HEK293 (cell line): ENCODE results near the gene FOLH1.
"Not testable (repeated sequence)": the region's sequence is repeated elsewhere in the genome, so short reads cannot be mapped to it uniquely, and the experiment has no call there.

ENCODE experiments used
- PRDM1 ChIP-seq: fragments of 450-650 bp; formaldehyde crosslinking; IDR thresholded peaks from 2 replicates; pipeline ENCODE4; 2016; ENCODE audit warnings: missing biosample characterization, missing genetic modification characterization
- ZIC2 ChIP-seq: fragments of 450-650 bp; formaldehyde crosslinking; IDR thresholded peaks from 2 replicates; pipeline ENCODE4 v1.5.1; 2016; ENCODE audit warnings: missing biosample characterization, missing genetic modification characterization
- ZNF146 ChIP-seq: fragments of 450-650 bp; formaldehyde crosslinking; IDR thresholded peaks from 2 replicates; pipeline ENCODE4 v1.5.1; 2016; ENCODE audit warnings: missing biosample characterization, missing genetic modification characterization
- ZNF24 ChIP-seq: fragments of 450-650 bp; formaldehyde crosslinking; IDR thresholded peaks from 2 replicates; pipeline ENCODE4 v1.5.1; 2016; ENCODE audit warnings: missing biosample characterization, missing genetic modification characterization
- ZNF391 ChIP-seq: fragments of 450-650 bp; formaldehyde crosslinking; IDR thresholded peaks from 2 replicates; pipeline ENCODE4 v1.5.1; 2016; ENCODE audit warnings: low read depth, missing biosample characterization, missing genetic modification characterization, borderline replicate concordance
- ZNF670 ChIP-seq: fragments of 450-650 bp; formaldehyde crosslinking; IDR thresholded peaks from 2 replicates; pipeline ENCODE4 v1.5.1; 2016; ENCODE audit warnings: missing biosample characterization, missing genetic modification characterization, low read depth
- TF ChIP-seq, protein P1 (sequence below): fragments of 450-650 bp; formaldehyde crosslinking; IDR thresholded peaks from 2 replicates; pipeline ENCODE4 v1.5.1; 2016; ENCODE audit warnings: missing biosample characterization, missing genetic modification characterization
- TF ChIP-seq, protein P2 (sequence below): fragments of 450-650 bp; formaldehyde crosslinking; IDR thresholded peaks from 2 replicates; pipeline ENCODE4 v1.5.1; 2017; ENCODE audit warnings: missing biosample characterization, missing genetic modification characterization
- TF ChIP-seq, protein P3 (sequence below): fragments of 450-650 bp; formaldehyde crosslinking; IDR thresholded peaks from 2 replicates; pipeline ENCODE4 v1.5.1; 2016; ENCODE audit warnings: missing biosample characterization, missing genetic modification characterization
- TF ChIP-seq, protein P4 (sequence below): fragments of 450-650 bp; formaldehyde crosslinking; IDR thresholded peaks from 2 replicates; pipeline ENCODE4 v1.5.1; 2016; ENCODE audit warnings: missing biosample characterization, missing genetic modification characterization
- TF ChIP-seq, protein P5 (sequence below): fragments of 450-650 bp; formaldehyde crosslinking; IDR thresholded peaks from 2 replicates; pipeline ENCODE4 v1.5.0; 2017; ENCODE audit warnings: missing biosample characterization, missing genetic modification characterization, borderline replicate concordance

DNA sequence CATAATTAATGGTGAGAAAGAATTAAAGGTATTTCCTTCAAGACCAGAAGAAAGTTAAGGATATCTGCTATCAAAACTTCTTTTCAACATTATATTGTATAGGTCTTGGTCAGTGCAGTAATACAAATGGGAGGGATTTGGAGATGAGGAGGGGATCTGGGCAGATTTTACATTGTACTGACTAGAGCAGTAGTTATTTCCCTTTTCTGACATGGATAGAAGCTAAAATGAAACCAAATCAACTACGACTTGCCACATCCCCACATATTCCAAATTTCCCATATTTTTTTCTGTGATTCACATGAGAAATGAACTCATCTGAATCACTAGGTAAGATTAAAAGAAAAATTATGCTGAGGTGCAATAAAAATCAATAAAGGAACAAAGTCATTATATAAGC is 11.6 kb downstream of the FOLH1 start:
- not testable (repeated sequence) for TF ChIP-seq ZNF670 (tag by site-specific recombination); ZIC2 (tag by site-specific recombination); ZNF24 (tag by site-specific recombination); ZNF391; ZNF146 (tag by site-specific recombination); PRDM1 (tag by site-specific recombination)
- TF ChIP-seq, protein P1, sequence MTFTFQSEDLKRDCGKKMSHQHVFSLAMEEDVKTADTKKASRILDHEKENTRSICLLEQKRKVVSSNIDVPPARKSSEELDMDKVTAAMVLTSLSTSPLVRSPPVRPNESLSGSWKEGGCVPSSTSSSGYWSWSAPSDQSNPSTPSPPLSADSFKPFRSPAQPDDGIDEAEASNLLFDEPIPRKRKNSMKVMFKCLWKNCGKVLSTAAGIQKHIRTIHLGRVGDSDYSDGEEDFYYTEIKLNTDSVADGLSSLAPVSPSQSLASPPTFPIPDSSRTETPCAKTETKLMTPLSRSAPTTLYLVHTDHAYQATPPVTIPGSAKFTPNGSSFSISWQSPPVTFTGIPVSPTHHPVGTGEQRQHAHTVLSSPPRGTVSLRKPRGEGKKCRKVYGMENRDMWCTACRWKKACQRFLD (tag by site-specific recombination), result not testable (repeated sequence)
- TF ChIP-seq, protein P2, sequence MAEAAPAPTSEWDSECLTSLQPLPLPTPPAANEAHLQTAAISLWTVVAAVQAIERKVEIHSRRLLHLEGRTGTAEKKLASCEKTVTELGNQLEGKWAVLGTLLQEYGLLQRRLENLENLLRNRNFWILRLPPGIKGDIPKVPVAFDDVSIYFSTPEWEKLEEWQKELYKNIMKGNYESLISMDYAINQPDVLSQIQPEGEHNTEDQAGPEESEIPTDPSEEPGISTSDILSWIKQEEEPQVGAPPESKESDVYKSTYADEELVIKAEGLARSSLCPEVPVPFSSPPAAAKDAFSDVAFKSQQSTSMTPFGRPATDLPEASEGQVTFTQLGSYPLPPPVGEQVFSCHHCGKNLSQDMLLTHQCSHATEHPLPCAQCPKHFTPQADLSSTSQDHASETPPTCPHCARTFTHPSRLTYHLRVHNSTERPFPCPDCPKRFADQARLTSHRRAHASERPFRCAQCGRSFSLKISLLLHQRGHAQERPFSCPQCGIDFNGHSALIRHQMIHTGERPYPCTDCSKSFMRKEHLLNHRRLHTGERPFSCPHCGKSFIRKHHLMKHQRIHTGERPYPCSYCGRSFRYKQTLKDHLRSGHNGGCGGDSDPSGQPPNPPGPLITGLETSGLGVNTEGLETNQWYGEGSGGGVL (tag by site-specific recombination), result not testable (repeated sequence)
- TF ChIP-seq, protein P3, sequence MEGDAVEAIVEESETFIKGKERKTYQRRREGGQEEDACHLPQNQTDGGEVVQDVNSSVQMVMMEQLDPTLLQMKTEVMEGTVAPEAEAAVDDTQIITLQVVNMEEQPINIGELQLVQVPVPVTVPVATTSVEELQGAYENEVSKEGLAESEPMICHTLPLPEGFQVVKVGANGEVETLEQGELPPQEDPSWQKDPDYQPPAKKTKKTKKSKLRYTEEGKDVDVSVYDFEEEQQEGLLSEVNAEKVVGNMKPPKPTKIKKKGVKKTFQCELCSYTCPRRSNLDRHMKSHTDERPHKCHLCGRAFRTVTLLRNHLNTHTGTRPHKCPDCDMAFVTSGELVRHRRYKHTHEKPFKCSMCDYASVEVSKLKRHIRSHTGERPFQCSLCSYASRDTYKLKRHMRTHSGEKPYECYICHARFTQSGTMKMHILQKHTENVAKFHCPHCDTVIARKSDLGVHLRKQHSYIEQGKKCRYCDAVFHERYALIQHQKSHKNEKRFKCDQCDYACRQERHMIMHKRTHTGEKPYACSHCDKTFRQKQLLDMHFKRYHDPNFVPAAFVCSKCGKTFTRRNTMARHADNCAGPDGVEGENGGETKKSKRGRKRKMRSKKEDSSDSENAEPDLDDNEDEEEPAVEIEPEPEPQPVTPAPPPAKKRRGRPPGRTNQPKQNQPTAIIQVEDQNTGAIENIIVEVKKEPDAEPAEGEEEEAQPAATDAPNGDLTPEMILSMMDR (tag by site-specific recombination), result not testable (repeated sequence)
- TF ChIP-seq, protein P4, sequence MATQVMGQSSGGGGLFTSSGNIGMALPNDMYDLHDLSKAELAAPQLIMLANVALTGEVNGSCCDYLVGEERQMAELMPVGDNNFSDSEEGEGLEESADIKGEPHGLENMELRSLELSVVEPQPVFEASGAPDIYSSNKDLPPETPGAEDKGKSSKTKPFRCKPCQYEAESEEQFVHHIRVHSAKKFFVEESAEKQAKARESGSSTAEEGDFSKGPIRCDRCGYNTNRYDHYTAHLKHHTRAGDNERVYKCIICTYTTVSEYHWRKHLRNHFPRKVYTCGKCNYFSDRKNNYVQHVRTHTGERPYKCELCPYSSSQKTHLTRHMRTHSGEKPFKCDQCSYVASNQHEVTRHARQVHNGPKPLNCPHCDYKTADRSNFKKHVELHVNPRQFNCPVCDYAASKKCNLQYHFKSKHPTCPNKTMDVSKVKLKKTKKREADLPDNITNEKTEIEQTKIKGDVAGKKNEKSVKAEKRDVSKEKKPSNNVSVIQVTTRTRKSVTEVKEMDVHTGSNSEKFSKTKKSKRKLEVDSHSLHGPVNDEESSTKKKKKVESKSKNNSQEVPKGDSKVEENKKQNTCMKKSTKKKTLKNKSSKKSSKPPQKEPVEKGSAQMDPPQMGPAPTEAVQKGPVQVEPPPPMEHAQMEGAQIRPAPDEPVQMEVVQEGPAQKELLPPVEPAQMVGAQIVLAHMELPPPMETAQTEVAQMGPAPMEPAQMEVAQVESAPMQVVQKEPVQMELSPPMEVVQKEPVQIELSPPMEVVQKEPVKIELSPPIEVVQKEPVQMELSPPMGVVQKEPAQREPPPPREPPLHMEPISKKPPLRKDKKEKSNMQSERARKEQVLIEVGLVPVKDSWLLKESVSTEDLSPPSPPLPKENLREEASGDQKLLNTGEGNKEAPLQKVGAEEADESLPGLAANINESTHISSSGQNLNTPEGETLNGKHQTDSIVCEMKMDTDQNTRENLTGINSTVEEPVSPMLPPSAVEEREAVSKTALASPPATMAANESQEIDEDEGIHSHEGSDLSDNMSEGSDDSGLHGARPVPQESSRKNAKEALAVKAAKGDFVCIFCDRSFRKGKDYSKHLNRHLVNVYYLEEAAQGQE (tag by site-specific recombination), result not testable (repeated sequence)
- TF ChIP-seq, protein P5, sequence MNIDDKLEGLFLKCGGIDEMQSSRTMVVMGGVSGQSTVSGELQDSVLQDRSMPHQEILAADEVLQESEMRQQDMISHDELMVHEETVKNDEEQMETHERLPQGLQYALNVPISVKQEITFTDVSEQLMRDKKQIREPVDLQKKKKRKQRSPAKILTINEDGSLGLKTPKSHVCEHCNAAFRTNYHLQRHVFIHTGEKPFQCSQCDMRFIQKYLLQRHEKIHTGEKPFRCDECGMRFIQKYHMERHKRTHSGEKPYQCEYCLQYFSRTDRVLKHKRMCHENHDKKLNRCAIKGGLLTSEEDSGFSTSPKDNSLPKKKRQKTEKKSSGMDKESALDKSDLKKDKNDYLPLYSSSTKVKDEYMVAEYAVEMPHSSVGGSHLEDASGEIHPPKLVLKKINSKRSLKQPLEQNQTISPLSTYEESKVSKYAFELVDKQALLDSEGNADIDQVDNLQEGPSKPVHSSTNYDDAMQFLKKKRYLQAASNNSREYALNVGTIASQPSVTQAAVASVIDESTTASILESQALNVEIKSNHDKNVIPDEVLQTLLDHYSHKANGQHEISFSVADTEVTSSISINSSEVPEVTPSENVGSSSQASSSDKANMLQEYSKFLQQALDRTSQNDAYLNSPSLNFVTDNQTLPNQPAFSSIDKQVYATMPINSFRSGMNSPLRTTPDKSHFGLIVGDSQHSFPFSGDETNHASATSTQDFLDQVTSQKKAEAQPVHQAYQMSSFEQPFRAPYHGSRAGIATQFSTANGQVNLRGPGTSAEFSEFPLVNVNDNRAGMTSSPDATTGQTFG, result not testable (repeated sequence)
